IPS-18a (cell line): ENCODE measurements around the gene PTCRA.
A peak's percentile ranks its signal among the peaks of the same experiment; 100 is the strongest.
"Not testable (repeated sequence)": the region's sequence is repeated elsewhere in the genome, so short reads cannot be mapped to it uniquely, and the experiment has no call there.

Source experiments
- H3K27ac ChIP-seq: one replicate; pipeline ENCODE4 v1.5.1; 2013; ENCODE audit warnings: low read length
- H3K27me3 ChIP-seq: one replicate; pipeline ENCODE4 v1.6.1; 2013; ENCODE audit warnings: mild to moderate bottlenecking, low read length; ENCODE audit not compliant: control insufficient read depth, insufficient read depth
- H3K36me3 ChIP-seq: one replicate; pipeline ENCODE4 v1.6.1; 2013; ENCODE audit warnings: low read depth, low read length; ENCODE audit not compliant: control insufficient read depth
- H3K4me1 ChIP-seq: one replicate; pipeline ENCODE4 v1.6.1; 2013; ENCODE audit warnings: low read depth, low read length; ENCODE audit not compliant: control insufficient read depth
- H3K4me3 ChIP-seq: one replicate; pipeline ENCODE4 v1.5.1; 2013; ENCODE audit warnings: low read length
- H3K9ac ChIP-seq: one replicate; pipeline ENCODE4 v1.6.1; 2013; ENCODE audit warnings: mild to moderate bottlenecking, low read length, moderate library complexity
- H3K9me3 ChIP-seq: one replicate; pipeline ENCODE4 v1.6.1; 2013; ENCODE audit warnings: low read depth, low read length; ENCODE audit not compliant: control insufficient read depth

The PTCRA gene

DNA sequence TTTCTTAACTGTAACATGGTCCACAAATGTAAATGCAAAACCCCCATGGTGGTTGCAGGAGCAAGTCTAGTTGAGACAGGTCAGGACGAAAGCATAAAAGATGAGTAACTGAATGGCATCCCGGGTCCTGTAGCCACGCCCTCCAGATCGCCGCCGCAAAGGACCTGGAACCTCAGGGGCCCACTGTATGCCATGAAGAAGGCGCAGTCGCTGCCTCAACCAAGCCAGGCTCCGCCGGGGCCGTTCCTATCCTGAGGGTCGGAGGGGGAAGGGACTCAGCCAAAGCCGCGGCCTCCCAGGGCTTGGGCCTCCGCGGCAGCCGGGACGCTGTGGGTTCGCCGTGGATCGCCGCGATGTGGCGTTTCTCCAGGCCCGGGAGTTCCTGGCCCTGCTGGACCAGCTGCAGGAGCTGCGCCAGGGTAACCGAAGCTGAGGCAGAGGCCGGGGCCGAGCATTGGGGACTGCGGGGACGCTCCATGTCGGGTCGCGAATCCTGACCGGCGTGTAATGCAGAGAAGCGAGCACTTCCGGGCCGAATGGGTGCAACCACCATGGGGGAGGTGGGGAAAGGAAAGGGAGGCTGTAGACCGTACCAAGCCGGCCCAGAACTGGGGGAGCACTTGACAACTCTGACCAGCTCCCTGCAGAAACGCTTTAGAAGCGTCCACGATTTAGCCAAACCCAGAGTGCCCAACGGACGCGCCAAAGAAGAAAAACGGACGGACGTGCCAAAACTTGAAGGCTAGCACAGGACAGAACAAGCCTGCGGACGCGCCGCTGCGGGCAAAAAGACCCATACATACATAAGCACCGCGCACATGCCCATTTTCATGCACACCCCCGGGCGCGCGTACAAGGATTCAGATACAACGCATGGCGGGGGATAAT is 25.3 kb upstream of the PTCRA start:
- Histone ChIP-seq H3K9me3 (no peaks in the 10 kb centered on the region), H3K4me1 (no peaks in the 10 kb centered on the region), H3K9ac (peak overlapping the region; percentile 81), H3K36me3 (peaks cover 13% of the 10 kb centered on the region), H3K27me3 (no peaks in the 10 kb centered on the region), H3K27ac (peak overlapping the region; percentile 47), H3K4me3 (peak overlapping the region; percentile 73)

DNA sequence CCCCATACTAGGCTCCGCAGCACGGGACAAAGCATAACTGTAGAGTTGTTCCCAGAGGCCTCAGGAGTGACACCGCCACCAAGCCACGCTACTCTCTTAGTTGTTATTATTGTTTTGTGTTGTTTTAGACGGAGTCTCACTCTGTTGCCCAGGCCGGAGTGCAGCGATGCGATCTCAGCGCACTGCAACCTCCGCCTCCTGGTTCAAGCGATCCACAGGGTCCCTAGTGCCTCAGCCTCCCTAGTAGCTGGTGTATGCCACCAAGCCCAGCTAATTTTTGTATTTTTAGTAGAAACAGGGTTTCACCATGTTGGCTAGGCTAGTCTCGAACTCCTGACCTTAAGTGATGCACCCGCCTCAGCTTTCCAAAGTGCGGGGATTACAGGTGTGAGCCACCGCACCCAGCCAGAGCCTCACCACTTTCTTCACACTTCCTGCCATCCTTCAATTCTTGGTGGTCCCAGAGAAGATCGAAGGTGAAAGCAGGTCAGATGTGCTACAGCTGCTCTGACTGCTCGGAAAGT is 24.6 kb upstream of the PTCRA start:
- Histone ChIP-seq H3K27ac (peak overlapping the region; percentile 47), H3K4me3 (peak overlapping the region; percentile 73), H3K36me3 (peaks cover 6% of the 10 kb centered on the region), H3K27me3 (no peaks in the 10 kb centered on the region), H3K9ac (peak overlapping the region; percentile 81), H3K4me1 (no peaks in the 10 kb centered on the region), H3K9me3 (no peaks in the 10 kb centered on the region)

DNA sequence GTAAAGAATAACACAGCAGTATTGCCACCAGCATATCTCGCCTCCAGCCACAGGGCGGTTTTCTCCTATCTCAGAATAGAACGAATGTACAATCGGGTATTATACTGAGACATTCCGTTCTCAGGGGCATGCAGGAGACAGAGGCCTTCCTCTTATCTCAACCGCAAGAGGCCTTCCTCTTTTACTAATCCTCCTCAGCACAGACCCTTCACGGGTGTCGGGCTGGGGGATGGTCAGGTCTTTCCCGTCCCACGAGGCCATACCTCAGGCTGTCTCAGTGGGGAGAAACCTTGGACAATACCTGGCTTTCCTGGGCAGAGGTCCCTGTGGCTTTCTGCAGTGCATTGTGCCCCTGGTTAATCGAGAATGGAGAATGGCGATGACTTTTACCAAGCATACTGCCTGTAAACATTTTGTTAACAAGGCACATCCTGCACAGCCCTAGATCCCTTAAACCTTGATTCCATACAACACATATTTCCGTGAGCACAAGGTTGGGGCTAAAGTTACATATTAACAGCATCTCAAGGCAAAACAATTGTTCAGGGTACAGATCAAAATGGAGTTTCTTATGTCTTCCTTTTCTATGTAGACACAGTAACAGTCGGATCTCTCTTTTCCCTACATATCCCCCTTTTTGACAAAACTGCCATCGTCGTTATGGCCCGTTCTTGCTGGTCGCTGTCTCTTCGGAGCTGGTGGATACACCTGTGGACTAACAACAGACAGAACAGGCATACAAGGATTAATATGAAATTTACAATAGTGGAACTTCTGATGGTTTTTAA is 21.6 kb upstream of the PTCRA start:
- not testable (repeated sequence) for H3K4me3 ChIP-seq, H3K36me3 ChIP-seq, H3K27ac ChIP-seq, H3K4me1 ChIP-seq, H3K9ac ChIP-seq, H3K9me3 ChIP-seq, H3K27me3 ChIP-seq

DNA sequence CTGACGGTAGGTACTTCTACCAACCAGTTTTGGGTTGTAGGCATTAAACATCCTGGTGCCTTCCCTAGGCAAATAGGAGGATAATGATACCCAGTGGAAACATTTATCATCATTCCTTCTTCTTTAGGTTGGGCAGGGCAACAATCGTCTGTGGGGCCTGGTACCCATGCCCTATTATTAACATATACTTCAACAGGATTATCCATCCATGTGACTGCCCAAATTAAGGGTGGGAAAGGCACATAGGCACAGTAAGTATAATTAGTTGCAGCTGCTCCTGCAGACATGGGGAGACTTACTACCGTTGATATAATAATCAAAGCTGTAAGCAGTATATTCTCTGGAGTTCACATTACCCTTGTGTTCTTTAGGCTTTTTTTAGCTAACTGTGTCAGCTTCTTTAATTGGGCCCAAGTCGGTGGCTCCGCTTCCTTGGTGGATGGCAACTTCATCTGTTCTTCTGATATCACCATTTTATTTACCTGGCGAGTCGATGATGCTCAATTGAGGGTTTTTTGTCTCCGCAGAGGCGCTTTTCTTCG is 19.6 kb upstream of the PTCRA start:
- no peak overlapping the region for H3K9ac ChIP-seq
- H3K36me3 ChIP-seq, result no peaks in the 10 kb centered on the region
- no peaks in the 10 kb centered on the region for H3K9me3 ChIP-seq
- H3K4me3 ChIP-seq, result no peak overlapping the region
- no peaks in the 10 kb centered on the region for H3K27me3 ChIP-seq
- no peak overlapping the region for H3K27ac ChIP-seq
- H3K4me1 ChIP-seq, result peaks cover 7% of the 10 kb centered on the region

DNA sequence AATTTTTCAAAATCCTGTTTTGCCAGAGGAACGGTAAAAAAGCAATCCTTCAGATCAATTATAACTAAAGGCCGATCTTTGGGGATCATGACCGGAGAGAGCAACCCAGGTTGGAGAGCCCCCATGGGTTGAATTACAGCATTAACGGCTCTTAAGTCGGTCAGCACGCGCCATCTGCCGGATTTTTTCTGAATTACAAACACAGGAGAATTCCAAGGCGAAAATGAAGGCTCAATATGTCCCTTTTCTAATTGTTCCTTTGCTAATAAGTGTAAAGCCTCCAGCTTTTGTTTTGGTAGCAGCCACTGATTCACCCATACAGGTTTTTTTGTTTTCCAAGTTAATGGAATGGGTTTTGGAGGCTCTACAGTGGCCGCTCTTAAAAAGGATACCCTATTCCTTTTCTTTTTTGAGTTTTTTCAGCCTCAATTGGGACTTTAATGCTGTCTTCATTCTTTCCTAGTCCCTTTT is 16.9 kb upstream of the PTCRA start:
- H3K36me3 ChIP-seq, result no peaks in the 10 kb centered on the region
- H3K27me3 ChIP-seq, result no peaks in the 10 kb centered on the region
- no peak overlapping the region for H3K4me3 ChIP-seq
- H3K4me1 ChIP-seq, result peaks cover 12% of the 10 kb centered on the region
- H3K9ac ChIP-seq, result no peak overlapping the region
- no peaks in the 10 kb centered on the region for H3K9me3 ChIP-seq
- no peak overlapping the region for H3K27ac ChIP-seq

DNA sequence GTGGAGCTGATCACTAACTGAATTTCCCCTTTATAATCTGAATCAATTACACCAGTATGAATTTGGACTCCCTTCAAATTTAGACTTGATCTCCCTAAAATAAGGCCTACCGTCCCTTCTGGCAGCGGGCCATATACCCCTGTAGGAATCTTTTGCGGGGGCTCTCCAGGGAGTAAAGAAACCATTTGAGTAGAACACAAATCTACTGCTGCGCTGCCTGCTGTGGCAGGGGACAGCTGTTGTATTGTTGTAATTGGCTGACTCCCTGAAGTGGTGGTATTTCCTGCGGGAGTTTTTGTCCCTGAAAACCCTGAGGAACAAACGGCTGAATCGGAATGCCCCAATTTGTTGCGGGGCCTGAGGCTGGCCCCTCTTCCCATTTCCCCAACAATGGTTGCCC is 16.0 kb upstream of the PTCRA start:
- Histone ChIP-seq H3K9me3 (no peaks in the 10 kb centered on the region), H3K27ac (no peak overlapping the region), H3K4me3 (no peak overlapping the region), H3K9ac (no peak overlapping the region), H3K36me3 (no peaks in the 10 kb centered on the region), H3K27me3 (no peaks in the 10 kb centered on the region), H3K4me1 (peaks cover 12% of the 10 kb centered on the region)

DNA sequence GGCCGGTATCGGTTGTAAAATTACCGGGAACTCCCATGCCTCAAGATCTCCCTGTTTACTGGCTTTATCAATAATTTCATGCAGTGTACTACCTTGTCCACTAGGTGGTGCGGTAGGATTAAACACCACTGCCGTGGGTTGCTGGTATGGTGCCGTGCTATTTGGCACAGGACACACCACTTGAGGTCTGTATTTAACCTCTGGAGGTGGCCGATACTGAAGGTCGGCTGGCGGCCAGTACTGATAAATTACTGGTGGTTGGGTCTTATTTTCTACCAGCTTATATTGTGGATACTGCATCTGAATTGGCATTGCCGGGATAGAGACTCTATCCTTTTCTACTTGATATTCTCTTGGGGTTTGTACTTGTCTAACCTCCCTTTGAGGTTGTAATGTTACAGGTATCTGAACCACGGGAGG is 14.3 kb upstream of the PTCRA start:
- Histone ChIP-seq H3K4me3 (no peak overlapping the region), H3K27ac (no peak overlapping the region), H3K4me1 (peaks cover 12% of the 10 kb centered on the region), H3K36me3 (no peaks in the 10 kb centered on the region), H3K9ac (no peak overlapping the region), H3K27me3 (no peaks in the 10 kb centered on the region), H3K9me3 (no peaks in the 10 kb centered on the region)

DNA sequence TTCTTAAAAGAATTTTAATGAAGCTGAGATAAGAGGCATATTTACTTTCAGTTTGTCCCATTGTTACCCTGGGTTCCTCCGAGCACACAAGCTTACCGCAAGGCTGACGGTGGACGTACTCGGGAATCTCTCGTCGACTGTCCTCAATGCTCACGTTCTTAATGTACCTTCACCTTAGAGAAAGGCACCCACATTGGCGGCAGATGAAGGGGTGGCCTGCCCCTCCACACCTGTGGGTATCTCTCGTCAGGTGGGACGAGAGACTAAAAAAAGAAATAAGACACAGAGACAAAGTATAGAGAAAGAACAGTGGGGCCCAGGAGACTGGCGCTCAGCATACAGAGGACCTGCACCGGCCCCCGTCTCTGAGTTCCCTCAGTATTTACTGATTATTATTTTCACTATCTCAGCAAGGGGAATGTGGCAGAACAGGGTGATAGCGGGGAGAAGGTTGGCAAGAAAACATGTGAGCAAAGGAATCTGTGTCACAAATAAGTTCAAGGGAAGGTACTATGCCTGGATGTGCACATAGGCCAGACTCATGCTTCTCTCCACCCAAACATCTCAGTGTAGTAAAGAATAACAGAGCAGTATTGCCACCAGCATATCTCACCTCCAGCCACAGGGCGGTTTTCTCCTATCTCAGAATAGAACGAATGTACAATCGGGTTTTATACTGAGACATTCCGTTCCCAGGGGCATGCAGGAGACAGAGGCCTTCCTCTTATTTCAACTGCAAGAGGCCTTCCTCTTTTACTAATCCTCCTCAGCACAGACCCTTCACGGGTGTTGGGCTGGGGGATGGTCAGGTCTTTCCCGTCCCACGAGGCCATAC is 13.2 kb upstream of the PTCRA start:
- not testable (repeated sequence) for H3K9ac ChIP-seq, H3K27ac ChIP-seq

DNA sequence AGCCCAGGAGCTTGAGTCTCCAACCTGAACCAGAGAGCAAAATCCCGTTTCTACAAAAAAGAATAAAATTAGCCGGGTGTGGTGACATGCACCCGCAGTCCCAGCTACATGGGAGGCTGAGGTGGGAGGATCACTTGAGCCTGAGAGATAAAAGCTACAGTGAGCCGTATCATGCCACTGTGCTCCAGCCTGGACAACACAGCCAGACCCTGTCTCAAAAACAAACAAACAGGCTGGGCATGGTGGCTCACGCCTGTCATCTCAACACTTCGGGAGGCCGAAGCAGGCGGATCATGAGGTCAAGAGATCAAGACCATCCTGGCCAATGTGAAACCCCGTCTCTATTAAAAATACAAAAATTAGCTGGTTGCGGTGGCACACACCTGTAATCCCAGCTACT is 11.4 kb upstream of the PTCRA start:
- Histone ChIP-seq H3K27ac (no peak overlapping the region), H3K4me1 (peaks cover 7% of the 10 kb centered on the region), H3K36me3 (no peaks in the 10 kb centered on the region), H3K9me3 (no peaks in the 10 kb centered on the region), H3K4me3 (no peak overlapping the region), H3K9ac (no peak overlapping the region), H3K27me3 (no peaks in the 10 kb centered on the region)

More for the DNA sequence above, 13.2 kb upstream of the PTCRA start:
- not testable (repeated sequence) for H3K9me3 ChIP-seq, H3K27me3 ChIP-seq, H3K4me3 ChIP-seq, H3K36me3 ChIP-seq
- H3K4me1 ChIP-seq, result peaks cover 12% of the 10 kb centered on the region

DNA sequence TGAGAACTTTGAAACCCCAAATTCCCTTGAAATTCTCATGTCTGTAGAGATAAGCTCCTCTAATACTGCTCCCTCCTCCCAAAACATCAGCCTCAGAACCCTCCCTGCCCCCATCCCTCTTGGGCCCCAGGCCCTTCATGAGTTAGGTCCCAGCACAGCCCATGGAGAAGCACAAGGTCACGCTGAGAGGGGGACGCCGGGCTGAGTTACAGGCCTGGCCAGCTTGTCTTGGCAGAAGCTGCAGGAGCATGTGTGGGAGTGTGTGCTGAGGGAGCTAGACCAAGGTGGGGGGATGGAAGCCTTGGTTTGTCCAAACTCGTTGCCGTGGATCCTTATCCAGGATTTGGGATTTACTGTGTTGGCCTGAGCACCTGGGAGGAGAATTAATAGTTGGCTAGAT is 8.5 kb upstream of the PTCRA start:
- Histone ChIP-seq H3K36me3 (no peaks in the 10 kb centered on the region), H3K4me3 (no peak overlapping the region), H3K4me1 (no peaks in the 10 kb centered on the region), H3K9ac (no peak overlapping the region), H3K9me3 (no peaks in the 10 kb centered on the region), H3K27ac (no peak overlapping the region), H3K27me3 (no peaks in the 10 kb centered on the region)

DNA sequence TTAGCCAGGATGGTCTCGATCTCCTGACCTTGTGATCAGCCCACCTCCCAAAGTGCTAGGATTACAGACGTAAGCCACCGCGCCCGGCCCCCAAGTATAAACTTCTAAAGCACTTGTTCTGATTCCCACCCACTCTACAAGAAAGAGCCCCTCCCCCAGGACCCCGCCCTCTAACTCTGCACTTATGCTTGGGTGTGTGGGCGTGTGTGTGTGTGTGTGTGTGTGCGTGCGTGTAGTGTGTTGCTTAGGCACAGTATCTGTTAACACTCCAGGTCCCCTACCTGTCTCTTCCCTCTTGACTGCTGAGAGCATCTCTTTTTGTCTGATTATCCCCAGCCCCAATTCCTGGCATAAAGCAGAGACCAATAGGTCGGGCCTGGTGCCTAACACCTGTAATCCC is 6.0 kb upstream of the PTCRA start:
- Histone ChIP-seq H3K9ac (no peak overlapping the region), H3K27me3 (no peaks in the 10 kb centered on the region), H3K4me1 (no peaks in the 10 kb centered on the region), H3K36me3 (no peaks in the 10 kb centered on the region), H3K27ac (no peak overlapping the region), H3K4me3 (no peak overlapping the region), H3K9me3 (no peaks in the 10 kb centered on the region)
